OCI-LY7 (cell line): ENCODE results near the gene MACROD1. TPM values are rescaled to one million over a fixed set of nuclear protein-coding genes. Genes with fewer than 3 reads are reported as not detected.

Source experiments
- BruUV-seq: library from RNA; stranded (reverse); fragments of 400-500 nt; replicated peaks from 2 replicates; lab custom pipeline; 2021; lab: Mats Ljungman, UMichigan
- CTCF ChIA-PET: fragments of 300-600 bp; sonication (Branson Sonifier 250); formaldehyde crosslinking; loops from one replicate; lab custom pipeline; 2022; ENCODE audit warnings: antibody characterized with exemption; ENCODE audit not compliant: unreplicated experiment; lab: Charles Lee
- POLR2A ChIA-PET: fragments of 300-600 bp; sonication (Branson Sonifier 250); formaldehyde crosslinking; loops from one replicate; lab custom pipeline; 2022; ENCODE audit warnings: antibody characterized with exemption; lab: Charles Lee
- DNase-seq: peaks from one replicate; pipeline ENCODE4 v3.0.0-alpha.2; 2015; ENCODE audit warnings: low spot score
- H2AFZ ChIP-seq: fragments of 200-600 bp; sonication (generic), shearing (Covaris generic); 2 replicates; pipeline ENCODE4 v1.6.1; 2014; ENCODE audit warnings: mild to moderate bottlenecking, antibody characterized with exemption, low read length, moderate library complexity
- H3K27ac ChIP-seq: fragments of 200-600 bp; sonication (generic); 2 replicates; pipeline ENCODE4 v1.5.1; 2014; ENCODE audit warnings: mixed run types, low read depth, mild to moderate bottlenecking, moderate library complexity, low read length, inconsistent platforms; ENCODE audit not compliant: poor library complexity, severe bottlenecking
- H3K36me3 ChIP-seq: fragments of 200-600 bp; sonication (generic); 2 replicates; pipeline ENCODE4 v1.6.1; 2014; ENCODE audit warnings: mild to moderate bottlenecking, antibody characterized with exemption, low read length, moderate library complexity, mixed read lengths; ENCODE audit not compliant: insufficient read depth
- H3K4me1 ChIP-seq: fragments of 200-600 bp; sonication (generic); 2 replicates; pipeline ENCODE4 v1.5.1; 2014; ENCODE audit warnings: mild to moderate bottlenecking, low read length; ENCODE audit not compliant: insufficient read depth, poor library complexity, severe bottlenecking
- H3K4me2 ChIP-seq: fragments of 200-600 bp; sonication (generic); 2 replicates; pipeline ENCODE4 v1.6.1; 2014; ENCODE audit warnings: mild to moderate bottlenecking, low read length
- H3K4me3 ChIP-seq: fragments of 200-600 bp; sonication (generic); 2 replicates; pipeline ENCODE4 v1.5.1; 2014; ENCODE audit warnings: mild to moderate bottlenecking, low read depth, low read length; ENCODE audit not compliant: poor library complexity, severe bottlenecking
- H3K79me2 ChIP-seq: fragments of 200-600 bp; sonication (generic); 2 replicates; pipeline ENCODE4 v1.6.1; 2016; ENCODE audit warnings: low read depth, mild to moderate bottlenecking, low read length, moderate library complexity, mixed read lengths; ENCODE audit not compliant: insufficient read depth
- H3K9me2 ChIP-seq: fragments of 200-600 bp; sonication (generic); 2 replicates; pipeline ENCODE4 v1.6.1; 2016; ENCODE audit warnings: mild to moderate bottlenecking, low read length, mixed read lengths; ENCODE audit not compliant: insufficient read depth
- H3K9me3 ChIP-seq: fragments of 200-600 bp; sonication (generic); 2 replicates; pipeline ENCODE4 v1.6.1; 2014; ENCODE audit warnings: mild to moderate bottlenecking, mixed run types, low read length, mixed read lengths
- H4K20me1 ChIP-seq: fragments of 200-600 bp; sonication (generic); 2 replicates; pipeline ENCODE4 v1.6.1; 2014; ENCODE audit warnings: mild to moderate bottlenecking, antibody characterized with exemption, low read length, moderate library complexity, mixed read lengths; ENCODE audit not compliant: insufficient read depth
- EZH2phosphoT487 ChIP-seq: fragments of 200-600 bp; sonication (generic); IDR thresholded peaks from 2 replicates; pipeline ENCODE4 v1.6.1; 2018; ENCODE audit warnings: low read depth, borderline replicate concordance, mild to moderate bottlenecking, mixed run types, antibody characterized with exemption, low read length, moderate library complexity, mixed read lengths
- intact Hi-C: fragments of 100-400 bp; cut with micrococcal nuclease; formaldehyde crosslinking; loops from one replicate; pipeline ENCODE4 v1.10.0; 2022; ENCODE audit not compliant: unreplicated experiment
- total RNA-seq, 2 experiments: library from RNA; depleted of rRNA in 1 of 2; stranded (reverse); fragments of >200 nt in 1 of 2; shearing (Covaris generic) in 1 of 2; gene quantifications; 2 replicates each; pipeline ENCODE4 v1.2.3, GENCODE V29; 2014 to 2022
- TF ChIP-seq, protein P1 (sequence below): fragments of 200-600 bp; sonication (generic); conservative IDR thresholded peaks from 2 replicates; pipeline ENCODE4 v1.5.1; 2014; ENCODE audit warnings: mild to moderate bottlenecking, antibody characterized with exemption, low read length, moderate library complexity, mixed read lengths

The MACROD1 gene
- total RNA-seq, 2 experiments from 2014 or later, result 14.7 to 25.4 TPM

DNA sequence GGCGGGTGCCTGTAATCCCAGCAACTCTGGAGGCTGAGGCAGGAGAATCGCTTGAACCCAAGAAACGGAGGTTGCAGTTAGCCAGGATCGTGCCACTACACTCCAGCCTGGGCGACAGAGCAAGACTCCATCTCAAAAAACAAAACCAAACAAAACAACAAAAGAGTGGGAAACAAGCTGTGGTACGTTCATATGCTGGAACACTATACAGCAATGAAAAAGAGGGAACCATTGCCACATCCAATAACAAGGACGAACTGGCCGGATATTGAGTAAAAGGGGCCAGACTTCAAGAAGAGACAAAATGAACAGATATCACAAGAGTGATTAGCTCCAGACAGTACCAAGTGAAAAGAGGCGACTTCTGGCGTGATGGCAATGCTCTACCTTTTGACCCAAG, 4.9 kb downstream of the MACROD1 start:
- POLR2A ChIA-PET, result no interaction called here
- Histone ChIP-seq H3K9me2 (no peaks in the 10 kb centered on the region), H3K4me2 (no peak overlapping the region), H3K27ac (no peak overlapping the region), H4K20me1 (no peaks in the 10 kb centered on the region), H3K4me1 (peaks cover 12% of the 10 kb centered on the region), H3K4me3 (no peak overlapping the region), H2AFZ (no peak overlapping the region), H3K79me2 (no peaks in the 10 kb centered on the region), H3K9me3 (no peaks in the 10 kb centered on the region), H3K36me3 (no peaks in the 10 kb centered on the region)
- CTCF ChIA-PET, result no interaction called here
- BruUV-seq, result no TSS peak
- DNase-seq, result no peak
- TF ChIP-seq EZH2phosphoT487, result no peak
- TF ChIP-seq, protein P1, sequence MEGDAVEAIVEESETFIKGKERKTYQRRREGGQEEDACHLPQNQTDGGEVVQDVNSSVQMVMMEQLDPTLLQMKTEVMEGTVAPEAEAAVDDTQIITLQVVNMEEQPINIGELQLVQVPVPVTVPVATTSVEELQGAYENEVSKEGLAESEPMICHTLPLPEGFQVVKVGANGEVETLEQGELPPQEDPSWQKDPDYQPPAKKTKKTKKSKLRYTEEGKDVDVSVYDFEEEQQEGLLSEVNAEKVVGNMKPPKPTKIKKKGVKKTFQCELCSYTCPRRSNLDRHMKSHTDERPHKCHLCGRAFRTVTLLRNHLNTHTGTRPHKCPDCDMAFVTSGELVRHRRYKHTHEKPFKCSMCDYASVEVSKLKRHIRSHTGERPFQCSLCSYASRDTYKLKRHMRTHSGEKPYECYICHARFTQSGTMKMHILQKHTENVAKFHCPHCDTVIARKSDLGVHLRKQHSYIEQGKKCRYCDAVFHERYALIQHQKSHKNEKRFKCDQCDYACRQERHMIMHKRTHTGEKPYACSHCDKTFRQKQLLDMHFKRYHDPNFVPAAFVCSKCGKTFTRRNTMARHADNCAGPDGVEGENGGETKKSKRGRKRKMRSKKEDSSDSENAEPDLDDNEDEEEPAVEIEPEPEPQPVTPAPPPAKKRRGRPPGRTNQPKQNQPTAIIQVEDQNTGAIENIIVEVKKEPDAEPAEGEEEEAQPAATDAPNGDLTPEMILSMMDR, result no peak
- intact Hi-C loops, result no loop called here

DNA sequence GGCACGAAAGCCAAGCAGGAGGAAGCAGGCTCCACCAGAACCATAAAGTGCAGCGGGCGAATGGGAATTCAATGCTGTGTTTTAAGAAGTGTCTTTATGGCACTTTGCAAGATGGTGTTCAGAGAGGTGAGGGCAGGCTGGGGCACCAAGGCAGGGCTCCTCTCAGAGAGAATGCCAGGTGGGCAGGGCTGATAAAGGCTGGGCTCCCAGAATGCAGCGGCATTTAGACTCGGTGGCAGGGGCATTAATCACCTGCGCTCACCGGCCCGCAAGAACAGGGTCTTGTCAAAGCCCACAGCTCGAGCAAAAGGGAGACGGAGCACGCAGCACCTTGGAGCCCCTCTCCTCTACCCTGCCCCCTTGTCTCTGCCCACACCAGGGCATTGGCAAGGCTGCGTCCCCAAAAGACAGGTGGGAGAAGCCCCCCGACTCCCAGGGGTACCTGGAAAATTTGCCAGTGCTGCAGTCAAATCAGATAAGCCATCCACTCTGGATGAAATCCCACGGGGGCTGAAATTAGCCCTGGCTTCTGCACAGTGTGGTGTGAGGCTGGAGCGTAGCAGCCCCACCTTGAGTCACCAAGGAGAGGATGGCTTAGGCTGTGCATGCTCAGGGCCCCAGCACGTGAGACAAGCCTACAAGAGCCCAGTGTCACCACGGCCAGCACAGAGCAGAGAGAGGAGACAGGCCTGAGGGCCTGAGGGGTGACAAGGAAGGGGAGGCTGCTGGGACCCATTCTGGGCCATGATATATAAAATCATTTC, 8.1 kb downstream of the MACROD1 start:
- no peaks in the 10 kb centered on the region for H3K9me3 ChIP-seq
- H3K9me2 ChIP-seq, result no peaks in the 10 kb centered on the region
- BruUV-seq, result no TSS peak
- ChIA-PET CTCF (no interaction called here), POLR2A (interaction anchor here (0.6 kb wide), 1 partner anchor 25 kb away, joined by 3 read pairs; no protein-coding TSS in a partner anchor)
- intact Hi-C loops, result no loop called here
- DNase-seq, result no peak
- no peak overlapping the region for H3K4me2 ChIP-seq
- H3K36me3 ChIP-seq, result no peaks in the 10 kb centered on the region
- H3K79me2 ChIP-seq, result no peaks in the 10 kb centered on the region
- no peak overlapping the region for H3K27ac ChIP-seq
- H2AFZ ChIP-seq, result no peak overlapping the region
- H3K4me3 ChIP-seq, result no peak overlapping the region
- no peaks in the 10 kb centered on the region for H4K20me1 ChIP-seq
- no peaks in the 10 kb centered on the region for H3K4me1 ChIP-seq
- TF ChIP-seq, protein P1, result no peak
- TF ChIP-seq EZH2phosphoT487, result no peak
